ENCODE data around the gene GMDS. TPM values are rescaled to one million over a fixed set of nuclear protein-coding genes. Genes with fewer than 3 reads are reported as not detected.
A peak's percentile ranks its signal among the peaks of the same experiment; 100 is the strongest.

The GMDS gene
- total RNA-seq, 4 donors from 2014 or later: 3.4 to 7.2 (median 4.6) TPM

DNA sequence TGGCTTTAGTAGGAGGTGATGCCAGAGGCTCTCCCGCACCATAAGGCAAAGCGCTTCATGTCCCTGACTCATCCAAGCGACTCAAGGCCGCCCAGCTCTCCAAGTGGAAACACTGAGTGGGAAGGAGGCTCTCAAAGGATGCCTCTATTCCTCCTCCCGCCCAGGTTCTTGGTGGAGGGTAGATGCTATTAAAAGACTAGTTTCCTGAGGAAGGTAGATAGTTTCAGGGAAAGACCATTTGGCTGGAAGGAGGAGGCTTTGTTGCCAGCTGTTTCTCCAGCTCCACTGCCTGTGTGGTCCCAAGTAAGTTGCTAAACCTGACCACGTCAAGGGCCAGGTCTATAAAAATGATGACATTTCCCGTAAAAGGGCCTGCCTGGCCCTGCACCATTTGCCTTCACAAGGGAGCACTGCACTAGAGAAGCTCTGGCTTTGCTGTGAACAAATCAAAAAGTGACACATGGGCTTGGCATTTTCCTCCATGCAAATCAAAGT is 48.2 kb downstream of the GMDS start:
- DNase-seq (no peak), ATAC-seq (no peak)
- Histone ChIP-seq H3K27me3 (no peaks in the 10 kb centered on the region), H3K36me3 (no peaks in the 10 kb centered on the region), H3K4me3 (no peak overlapping the region), H3K9me3 (no peaks in the 10 kb centered on the region), H3K27ac (no peak overlapping the region), H3K4me1 (peaks cover 0 to 2% of the 10 kb centered on the region in 2 donors)
- in situ Hi-C loops (cut with MboI; ENCODE audit: low sequenced_read_pairs in 4 of 4) (loop anchor here (10.0 to 25.0 kb wide), 2 partner anchors 602 to 610 kb away; no protein-coding TSS in a partner anchor), intact Hi-C loops (cut with DNase I; ENCODE audit: low total_unique reads) (loop anchor here (2.0 to 10.0 kb wide), 3 partner anchors 158 to 600 kb away; no protein-coding TSS in a partner anchor)
- TF ChIP-seq POLR2A (IDR thresholded peaks at IDR 0.05): no peak
- TF ChIP-seq, protein P1, sequence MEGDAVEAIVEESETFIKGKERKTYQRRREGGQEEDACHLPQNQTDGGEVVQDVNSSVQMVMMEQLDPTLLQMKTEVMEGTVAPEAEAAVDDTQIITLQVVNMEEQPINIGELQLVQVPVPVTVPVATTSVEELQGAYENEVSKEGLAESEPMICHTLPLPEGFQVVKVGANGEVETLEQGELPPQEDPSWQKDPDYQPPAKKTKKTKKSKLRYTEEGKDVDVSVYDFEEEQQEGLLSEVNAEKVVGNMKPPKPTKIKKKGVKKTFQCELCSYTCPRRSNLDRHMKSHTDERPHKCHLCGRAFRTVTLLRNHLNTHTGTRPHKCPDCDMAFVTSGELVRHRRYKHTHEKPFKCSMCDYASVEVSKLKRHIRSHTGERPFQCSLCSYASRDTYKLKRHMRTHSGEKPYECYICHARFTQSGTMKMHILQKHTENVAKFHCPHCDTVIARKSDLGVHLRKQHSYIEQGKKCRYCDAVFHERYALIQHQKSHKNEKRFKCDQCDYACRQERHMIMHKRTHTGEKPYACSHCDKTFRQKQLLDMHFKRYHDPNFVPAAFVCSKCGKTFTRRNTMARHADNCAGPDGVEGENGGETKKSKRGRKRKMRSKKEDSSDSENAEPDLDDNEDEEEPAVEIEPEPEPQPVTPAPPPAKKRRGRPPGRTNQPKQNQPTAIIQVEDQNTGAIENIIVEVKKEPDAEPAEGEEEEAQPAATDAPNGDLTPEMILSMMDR (IDR thresholded peaks at IDR 0.05 in 4 of 5, conservative IDR thresholded peaks at IDR 0.05 in 1 of 5): no peak

DNA sequence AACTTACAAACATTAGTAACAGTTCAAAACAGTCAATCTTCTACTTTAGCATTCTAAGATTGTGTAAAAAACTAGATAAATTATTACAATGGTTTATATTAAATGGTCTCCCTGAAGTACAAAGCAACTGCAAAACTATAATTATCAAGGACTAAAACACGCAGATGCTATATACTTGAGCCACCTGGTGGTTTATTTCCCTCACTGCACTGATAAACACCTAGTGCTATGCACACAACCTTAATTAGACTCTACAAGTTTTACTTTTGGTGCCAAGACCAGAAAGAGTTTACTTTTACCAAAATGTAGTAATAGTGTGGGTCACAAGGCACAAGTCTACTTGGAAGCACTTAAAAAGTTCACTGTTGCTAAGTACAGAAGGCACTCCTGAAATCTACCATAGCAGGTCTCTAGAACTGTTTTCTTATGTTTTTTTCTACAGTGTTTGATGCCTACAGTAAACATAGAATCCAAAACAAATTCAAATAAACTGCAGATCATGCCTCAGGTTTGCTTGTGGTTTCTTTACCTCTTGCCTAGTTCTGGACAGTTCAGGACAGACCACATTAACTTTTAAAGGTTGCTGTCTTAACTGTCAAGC is 49.2 kb downstream of the GMDS start:
- Histone ChIP-seq H3K36me3 (no peaks in the 10 kb centered on the region), H3K27ac (no peak overlapping the region), H3K27me3 (no peaks in the 10 kb centered on the region), H3K9me3 (no peaks in the 10 kb centered on the region), H3K4me3 (no peak overlapping the region), H3K4me1 (peaks cover 0 to 2% of the 10 kb centered on the region in 2 donors)
- TF ChIP-seq, protein P1 (IDR thresholded peaks at IDR 0.05 in 4 of 5, conservative IDR thresholded peaks at IDR 0.05 in 1 of 5): peak; percentile 65 to 79 (median 70)
- TF ChIP-seq POLR2A (IDR thresholded peaks at IDR 0.05): no peak
- in situ Hi-C loops (cut with MboI; ENCODE audit: low sequenced_read_pairs in 4 of 4) (loop anchor here (10.0 to 25.0 kb wide), 2 partner anchors 601 to 609 kb away; no protein-coding TSS in a partner anchor), intact Hi-C loops (cut with DNase I; ENCODE audit: low total_unique reads) (loop anchor here (1.0 to 10.0 kb wide), 4 partner anchors 159 to 599 kb away; no protein-coding TSS in a partner anchor)
- DNase-seq (no peak), ATAC-seq (peak; percentile 69 to 72)

DNA sequence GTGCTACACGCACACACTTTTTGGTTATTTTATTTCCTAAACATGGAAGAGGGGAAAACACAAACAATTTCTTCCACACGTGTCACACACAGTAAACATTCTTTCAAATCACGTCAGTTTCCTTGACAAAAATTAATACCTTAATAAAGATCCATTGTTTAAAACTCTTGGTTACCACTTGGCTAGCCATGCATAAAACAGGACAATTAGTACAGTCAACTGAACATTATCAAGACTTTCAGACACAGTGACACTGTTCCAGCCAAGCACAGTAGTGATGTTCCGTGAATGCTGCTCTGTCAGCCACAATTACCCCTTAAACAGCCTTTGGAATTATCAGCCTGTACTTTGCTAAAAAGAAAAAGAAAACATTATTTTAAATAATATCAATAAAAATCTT is 50.8 kb downstream of the GMDS start:
- H3K4me3 ChIP-seq: no peak overlapping the region
- H3K9me3 ChIP-seq: no peaks in the 10 kb centered on the region
- no peaks in the 10 kb centered on the region for H3K27me3 ChIP-seq
- DNase-seq: no peak
- TF ChIP-seq, protein P1 (IDR thresholded peaks at IDR 0.05 in 4 of 5, conservative IDR thresholded peaks at IDR 0.05 in 1 of 5): no peak
- TF ChIP-seq POLR2A (IDR thresholded peaks at IDR 0.05): no peak
- peaks cover 0 to 2% of the 10 kb centered on the region in 2 donors for H3K4me1 ChIP-seq
- no peaks in the 10 kb centered on the region for H3K36me3 ChIP-seq
- H3K27ac ChIP-seq: no peak overlapping the region
- intact Hi-C loops (cut with DNase I; ENCODE audit: low total_unique reads): loop anchor here (5.0 to 10.0 kb wide), 2 partner anchors 160 to 438 kb away; no protein-coding TSS in a partner anchor
- in situ Hi-C loops (cut with MboI; ENCODE audit: low sequenced_read_pairs in 4 of 4): loop anchor here (10.0 to 25.0 kb wide), 2 partner anchors 600 to 607 kb away; no protein-coding TSS in a partner anchor
- no peak for ATAC-seq

DNA sequence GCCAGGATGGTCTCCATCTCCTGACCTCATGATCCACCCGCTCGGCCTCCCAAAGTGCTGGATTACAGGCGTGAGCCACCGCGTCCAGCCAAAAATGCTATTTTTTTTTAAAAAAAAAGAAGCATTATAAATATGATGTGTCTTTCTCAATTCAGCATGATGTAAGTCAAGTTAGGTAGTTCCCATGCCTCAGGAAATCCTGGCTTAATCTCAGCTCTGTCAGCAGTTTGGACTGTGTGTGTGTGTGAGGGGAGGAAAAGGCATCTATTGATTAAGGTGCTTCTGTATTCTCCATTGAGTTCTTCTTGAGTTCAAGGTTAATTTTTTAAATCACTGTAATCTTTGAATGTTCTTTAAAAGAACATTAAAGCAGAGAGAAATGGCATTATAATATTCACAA is 51.5 kb downstream of the GMDS start:
- TF ChIP-seq, protein P1 (IDR thresholded peaks at IDR 0.05 in 4 of 5, conservative IDR thresholded peaks at IDR 0.05 in 1 of 5): no peak
- TF ChIP-seq POLR2A (IDR thresholded peaks at IDR 0.05): no peak
- Histone ChIP-seq H3K9me3 (no peaks in the 10 kb centered on the region), H3K36me3 (no peaks in the 10 kb centered on the region), H3K27ac (no peak overlapping the region), H3K4me1 (peaks cover 0 to 2% of the 10 kb centered on the region in 2 donors), H3K27me3 (no peaks in the 10 kb centered on the region), H3K4me3 (no peak overlapping the region)
- DNase-seq (no peak), ATAC-seq (no peak)
- in situ Hi-C loops (cut with MboI; ENCODE audit: low sequenced_read_pairs in 4 of 4): loop anchor here (10.0 to 25.0 kb wide), 2 partner anchors 599 to 607 kb away; no protein-coding TSS in a partner anchor
- intact Hi-C loops (cut with DNase I; ENCODE audit: low total_unique reads): loop anchor here (10.0 kb wide), 1 partner anchor 161 kb away; no protein-coding TSS in a partner anchor

All from gastrocnemius medialis (tissue), 4 donors.